Bronchial epithelial cell (primary cell): ENCODE results near the gene BRD9. TPM values are rescaled to one million over a fixed set of nuclear protein-coding genes. Genes with fewer than 3 reads are reported as not detected.
"Not testable (repeated sequence)": the region's sequence is repeated elsewhere in the genome, so short reads cannot be mapped to it uniquely, and the experiment has no call there.

Experiments used
- DNase-seq: peaks from one replicate; pipeline ENCODE4 v3.0.0-alpha.2; 2010; ENCODE audit warnings: low read depth
- FAIRE-seq: peaks from 2 replicates; lab custom pipeline; 2011; peaks lifted over from hg19 to GRCh38; lab: Jason Lieb, UNC
- H3K27me3 ChIP-seq: 2 replicates; pipeline ENCODE4 v1.5.1; 2011; ENCODE audit warnings: low read length; ENCODE audit not compliant: control insufficient read depth, insufficient read depth
- H3K36me3 ChIP-seq: 2 replicates; pipeline ENCODE4 v1.5.1; 2011; ENCODE audit warnings: low read length; ENCODE audit not compliant: control insufficient read depth, insufficient read depth
- H3K4me3 ChIP-seq: 2 replicates; pipeline ENCODE4 v1.5.1; 2011; ENCODE audit warnings: mild to moderate bottlenecking, low read depth, low read length, control low read depth
- total RNA-seq: library from RNA; depleted of rRNA; stranded (reverse); fragments of >200 nt; gene quantifications from 2 replicates; pipeline ENCODE4 v1.2.1, GENCODE V29; 2014
- TF ChIP-seq, protein P1 (sequence below): IDR thresholded peaks from 2 replicates; pipeline ENCODE4 v1.5.1; 2011; ENCODE audit warnings: mild to moderate bottlenecking, moderate library complexity, low read length, control low read depth, inconsistent platforms; ENCODE audit not compliant: insufficient read depth, severe bottlenecking

BRD9 gene
- total RNA-seq, 1 donor from 2014 or later, result 36.1 TPM

DNA sequence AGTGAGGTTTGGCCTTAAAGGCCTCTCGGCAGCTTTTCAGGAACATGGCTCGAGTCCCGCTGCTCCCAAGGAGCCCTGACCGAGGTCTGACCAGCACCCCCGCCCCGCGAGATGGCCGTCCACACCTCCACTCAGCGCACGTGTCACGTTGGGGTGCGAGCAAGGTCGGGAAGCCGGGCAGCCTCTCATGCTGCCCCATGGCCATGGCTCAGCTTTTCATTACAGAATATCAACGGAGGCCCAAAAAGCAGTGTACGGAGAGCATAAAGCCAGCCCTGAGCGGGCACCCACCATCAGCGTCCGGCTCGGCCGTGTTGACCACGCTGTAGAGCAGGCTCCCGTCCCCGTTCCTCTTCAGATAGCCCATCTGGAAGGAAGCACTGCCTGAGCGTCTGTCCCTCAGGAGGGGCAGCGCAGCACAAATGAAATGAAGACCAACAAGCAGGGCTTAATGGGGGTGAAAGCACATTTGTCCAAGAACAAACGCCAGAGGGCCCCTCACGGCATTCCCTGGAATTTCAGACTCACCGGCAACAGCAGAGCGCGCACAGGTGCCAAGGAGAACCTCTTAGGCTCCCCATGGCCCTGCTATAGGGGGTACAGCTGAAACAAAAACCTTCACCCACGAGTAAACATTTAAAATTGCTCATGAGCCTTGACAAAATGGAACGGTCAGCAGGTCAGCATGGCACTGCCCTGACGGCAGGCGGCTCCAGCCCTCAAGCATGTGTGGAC, 11.6 kb downstream of the BRD9 start:
- FAIRE-seq, result no peak
- Histone ChIP-seq H3K4me3 (no peak overlapping the region), H3K27me3 (no peaks in the 10 kb centered on the region), H3K36me3 (peaks cover 51% of the 10 kb centered on the region)
- TF ChIP-seq, protein P1, sequence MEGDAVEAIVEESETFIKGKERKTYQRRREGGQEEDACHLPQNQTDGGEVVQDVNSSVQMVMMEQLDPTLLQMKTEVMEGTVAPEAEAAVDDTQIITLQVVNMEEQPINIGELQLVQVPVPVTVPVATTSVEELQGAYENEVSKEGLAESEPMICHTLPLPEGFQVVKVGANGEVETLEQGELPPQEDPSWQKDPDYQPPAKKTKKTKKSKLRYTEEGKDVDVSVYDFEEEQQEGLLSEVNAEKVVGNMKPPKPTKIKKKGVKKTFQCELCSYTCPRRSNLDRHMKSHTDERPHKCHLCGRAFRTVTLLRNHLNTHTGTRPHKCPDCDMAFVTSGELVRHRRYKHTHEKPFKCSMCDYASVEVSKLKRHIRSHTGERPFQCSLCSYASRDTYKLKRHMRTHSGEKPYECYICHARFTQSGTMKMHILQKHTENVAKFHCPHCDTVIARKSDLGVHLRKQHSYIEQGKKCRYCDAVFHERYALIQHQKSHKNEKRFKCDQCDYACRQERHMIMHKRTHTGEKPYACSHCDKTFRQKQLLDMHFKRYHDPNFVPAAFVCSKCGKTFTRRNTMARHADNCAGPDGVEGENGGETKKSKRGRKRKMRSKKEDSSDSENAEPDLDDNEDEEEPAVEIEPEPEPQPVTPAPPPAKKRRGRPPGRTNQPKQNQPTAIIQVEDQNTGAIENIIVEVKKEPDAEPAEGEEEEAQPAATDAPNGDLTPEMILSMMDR, result no peak
- DNase-seq, result no peak

DNA sequence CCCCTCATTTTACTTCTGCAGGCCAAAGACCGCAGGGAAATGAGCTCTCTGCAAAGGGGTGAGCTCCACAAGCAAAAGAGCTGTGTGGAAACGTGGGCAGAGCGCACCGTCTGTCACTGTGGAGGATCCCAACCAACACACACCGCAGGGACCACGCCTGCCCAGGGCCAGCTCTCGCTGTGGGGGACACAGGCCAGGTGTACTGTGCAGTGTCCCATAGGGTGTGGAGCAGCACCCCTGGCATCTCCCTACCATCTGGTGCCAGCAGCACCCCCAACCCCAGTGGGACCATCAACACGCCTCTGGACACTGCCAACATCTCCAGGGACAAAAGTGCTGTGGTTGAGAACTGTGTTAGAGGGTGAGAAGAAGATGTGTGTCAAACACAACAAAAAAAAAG, 13.9 kb downstream of the BRD9 start:
- not testable (repeated sequence) for DNase-seq, FAIRE-seq, H3K4me3 ChIP-seq, H3K27me3 ChIP-seq
- peaks cover 42% of the 10 kb centered on the region for H3K36me3 ChIP-seq

DNA sequence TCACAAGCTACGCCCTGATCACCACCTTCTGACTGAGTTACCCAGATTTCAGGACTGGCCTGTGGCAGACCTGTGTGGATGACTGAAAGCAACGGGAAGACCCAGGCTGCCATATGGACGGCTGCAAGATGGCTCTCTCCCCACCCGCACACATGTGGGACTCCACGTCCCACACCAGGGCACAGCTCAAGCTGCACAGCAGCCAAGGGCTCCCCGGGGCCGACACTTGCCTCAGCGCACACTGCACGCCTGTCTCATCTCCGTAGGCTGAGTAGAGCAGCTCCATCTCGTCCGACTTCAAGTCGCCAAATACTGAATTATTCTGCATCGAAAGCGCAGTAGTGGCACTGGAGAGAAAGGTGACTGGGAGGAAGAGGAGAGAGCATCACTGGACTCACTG, 14.5 kb downstream of the BRD9 start:
- TF ChIP-seq, protein P1, result no peak
- Histone ChIP-seq H3K36me3 (peaks cover 38% of the 10 kb centered on the region), H3K27me3 (no peaks in the 10 kb centered on the region), H3K4me3 (no peak overlapping the region)
- DNase-seq (no peak), FAIRE-seq (no peak)

DNA sequence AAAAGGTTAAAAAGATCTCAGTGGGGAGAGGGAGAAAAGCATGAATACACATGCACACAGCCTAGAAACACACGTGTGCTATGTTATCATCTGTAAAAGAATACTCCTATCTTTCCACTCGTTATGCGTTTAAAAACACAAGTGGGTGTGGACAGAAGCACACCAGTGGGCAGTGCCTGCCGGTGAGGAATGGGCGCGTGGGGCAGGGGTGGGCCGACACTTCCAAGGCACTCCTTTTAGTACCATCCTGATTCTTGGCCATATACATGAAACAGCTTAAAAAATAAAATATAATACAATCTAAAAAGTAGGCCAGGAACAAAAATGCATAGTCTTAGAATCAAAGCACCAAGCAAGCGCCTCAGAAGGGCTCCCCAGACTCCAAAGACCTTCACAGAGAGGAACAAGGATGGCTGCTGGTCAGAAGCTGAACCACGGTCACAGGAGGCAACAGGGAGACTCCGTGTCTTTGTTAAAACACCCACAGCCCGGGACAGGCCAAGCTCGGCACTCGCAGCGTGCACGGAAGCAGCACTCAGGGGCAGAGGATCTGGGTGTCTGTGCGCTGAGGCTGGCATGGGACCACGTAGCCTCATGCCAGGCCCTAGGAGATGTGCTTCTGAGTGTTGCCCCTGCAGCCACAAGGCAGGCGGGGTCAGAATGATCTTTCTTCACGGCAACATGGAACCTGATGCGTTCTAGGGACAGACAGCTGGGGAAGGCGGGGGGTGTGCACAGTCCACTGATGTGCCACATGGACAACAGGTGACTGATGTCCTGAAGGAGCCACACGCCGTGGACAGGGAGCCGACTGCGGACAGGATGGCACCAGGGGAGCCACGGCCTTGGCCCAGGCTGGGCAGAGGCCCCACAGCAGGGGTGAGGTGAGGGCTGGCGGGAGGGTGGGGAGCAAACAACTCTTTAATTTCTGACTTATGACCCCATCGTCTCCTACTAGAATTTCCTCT, 15.9 kb downstream of the BRD9 start:
- Histone ChIP-seq H3K4me3 (no peak overlapping the region), H3K36me3 (peaks cover 32% of the 10 kb centered on the region), H3K27me3 (no peaks in the 10 kb centered on the region)
- DNase-seq (no peak), FAIRE-seq (no peak)
- TF ChIP-seq, protein P1, result no peak

DNA sequence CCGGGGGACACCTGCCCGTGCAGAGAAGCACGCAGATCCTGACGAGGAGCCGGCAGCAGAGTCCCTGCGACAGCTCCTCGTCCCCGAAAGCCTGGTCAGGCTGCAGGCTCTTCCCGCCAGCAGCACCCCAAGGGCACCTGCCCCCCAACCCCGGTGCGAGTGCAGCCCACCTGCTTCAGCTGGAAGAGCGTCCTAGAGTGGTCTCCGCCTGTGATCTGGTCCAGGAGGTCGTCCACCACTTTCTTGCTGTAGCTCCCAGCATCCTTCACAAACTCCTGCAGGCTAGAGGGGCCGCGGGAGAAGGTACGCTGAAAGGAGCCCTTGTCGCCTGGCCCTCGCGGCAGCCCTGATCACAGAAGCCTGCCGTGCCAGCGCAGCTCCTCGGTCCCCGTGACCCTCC, 16.7 kb downstream of the BRD9 start:
- Histone ChIP-seq H3K36me3 (peaks cover 33% of the 10 kb centered on the region), H3K4me3 (no peak overlapping the region), H3K27me3 (no peaks in the 10 kb centered on the region)
- FAIRE-seq (no peak), DNase-seq (no peak)
- TF ChIP-seq, protein P1, result no peak

DNA sequence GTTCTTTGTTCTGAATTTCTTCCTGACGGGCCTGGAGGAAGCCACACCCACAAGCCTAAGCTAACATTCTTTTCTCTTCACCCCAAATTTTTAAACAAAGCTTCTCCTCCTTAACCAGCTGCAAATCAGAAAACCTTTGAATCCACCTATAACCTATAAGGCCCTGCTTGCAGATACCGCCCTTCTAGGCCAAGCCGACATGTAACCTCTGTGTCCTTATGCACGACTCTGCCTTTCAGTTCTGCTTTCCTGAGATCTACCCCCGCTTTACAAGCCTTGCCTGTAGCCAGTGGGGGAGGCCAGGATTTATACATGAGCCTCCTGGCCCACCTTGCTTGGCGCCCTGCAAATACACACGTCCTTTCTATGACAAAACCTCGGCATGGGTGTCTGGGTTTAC, 19.3 kb downstream of the BRD9 start:
- Histone ChIP-seq H3K36me3 (peaks cover 48% of the 10 kb centered on the region), H3K27me3 (no peaks in the 10 kb centered on the region)
- no peak for FAIRE-seq

More for the DNA sequence above, 19.3 kb downstream of the BRD9 start:
- no peak overlapping the region for H3K4me3 ChIP-seq
- no peak for DNase-seq
- TF ChIP-seq, protein P1, result no peak
